Spleen (tissue), 7 donors: Measurements from ENCODE around the gene RPL31.

Experiments used
- POLR2AphosphoS5 ChIP-seq, 3 donors: sonication (generic); formaldehyde crosslinking; IDR thresholded peaks; one replicate each; pipeline ENCODE4 v1.5.1; 2017; ENCODE audit warnings: antibody characterized with exemption in 3 of 3
- TF ChIP-seq, protein P1 (sequence below), 11 experiments: fragments of 200-600 bp in 7 of 11; fragments of 450-650 bp in 4 of 11; sonication (generic) in 4 of 11; IDR thresholded peaks in 8 of 11; conservative IDR thresholded peaks in 3 of 11; 1 replicate in 7 of 11; 2 replicates in 4 of 11; pipeline versions ENCODE4 v1.4.0 to v1.8.0; 2016 to 2021; ENCODE audit warnings: antibody characterized with exemption in 11 of 11, inconsistent platforms in 4 of 11, mild to moderate bottlenecking in 1 of 11
- donor health status: DM: no; HTN: no; CAD: no; lungs with moderate emphysema.
- donor health status: DM: no; HTN: no; CAD: no.
- donor health status: DM: no; HTN: no; CAD: no.

DNA sequence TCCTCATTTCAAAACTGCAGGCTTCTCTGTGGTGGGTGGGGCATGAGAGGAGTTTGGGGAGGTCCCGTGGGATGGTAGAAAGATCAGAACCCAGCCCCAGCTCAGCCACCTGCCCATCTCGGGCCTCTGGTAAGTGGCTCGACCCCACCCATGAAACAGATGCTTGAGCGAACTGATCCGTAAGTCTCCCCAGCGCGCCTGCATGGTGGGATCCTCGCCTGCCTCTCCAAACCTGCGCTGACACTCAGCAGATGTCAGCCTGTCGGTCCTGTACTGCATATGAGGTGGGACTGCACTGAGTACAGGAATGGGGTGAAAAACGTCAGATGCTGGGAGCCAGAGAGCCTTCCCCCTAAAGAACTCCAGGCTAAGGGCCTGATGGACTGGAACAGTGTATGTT lies 15.9 kb upstream of the RPL31 start:
- TF ChIP-seq, protein P1, sequence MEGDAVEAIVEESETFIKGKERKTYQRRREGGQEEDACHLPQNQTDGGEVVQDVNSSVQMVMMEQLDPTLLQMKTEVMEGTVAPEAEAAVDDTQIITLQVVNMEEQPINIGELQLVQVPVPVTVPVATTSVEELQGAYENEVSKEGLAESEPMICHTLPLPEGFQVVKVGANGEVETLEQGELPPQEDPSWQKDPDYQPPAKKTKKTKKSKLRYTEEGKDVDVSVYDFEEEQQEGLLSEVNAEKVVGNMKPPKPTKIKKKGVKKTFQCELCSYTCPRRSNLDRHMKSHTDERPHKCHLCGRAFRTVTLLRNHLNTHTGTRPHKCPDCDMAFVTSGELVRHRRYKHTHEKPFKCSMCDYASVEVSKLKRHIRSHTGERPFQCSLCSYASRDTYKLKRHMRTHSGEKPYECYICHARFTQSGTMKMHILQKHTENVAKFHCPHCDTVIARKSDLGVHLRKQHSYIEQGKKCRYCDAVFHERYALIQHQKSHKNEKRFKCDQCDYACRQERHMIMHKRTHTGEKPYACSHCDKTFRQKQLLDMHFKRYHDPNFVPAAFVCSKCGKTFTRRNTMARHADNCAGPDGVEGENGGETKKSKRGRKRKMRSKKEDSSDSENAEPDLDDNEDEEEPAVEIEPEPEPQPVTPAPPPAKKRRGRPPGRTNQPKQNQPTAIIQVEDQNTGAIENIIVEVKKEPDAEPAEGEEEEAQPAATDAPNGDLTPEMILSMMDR (IDR thresholded peaks at IDR 0.05 in 8 of 11, conservative IDR thresholded peaks at IDR 0.05 in 3 of 11) = no peak
- TF ChIP-seq POLR2AphosphoS5 (IDR thresholded peaks at IDR 0.05) = no peak
